K562 (cell line): ENCODE measurements around the gene GAB2. TPM values are rescaled to one million over a fixed set of nuclear protein-coding genes. Genes with fewer than 3 reads are reported as not detected.

Experiments
- ASH1L ChIP-seq: fragments of 450-650 bp; IDR thresholded peaks from 2 replicates; pipeline ENCODE4 v1.6.1; 2018; ENCODE audit warnings: borderline replicate concordance, mild to moderate bottlenecking, low read depth; ENCODE audit not compliant: partially characterized antibody
- CTBP1 ChIP-seq: fragments of 450-650 bp; IDR thresholded peaks from 2 replicates; pipeline ENCODE4 v1.6.1; 2016; ENCODE audit warnings: borderline replicate concordance
- CXXC5 ChIP-seq: fragments of 250-450 bp; sonication (Bioruptor Pico); IDR thresholded peaks from 2 replicates; pipeline ENCODE4 v1.8.0; 2022; ENCODE audit warnings: inconsistent platforms, mild to moderate bottlenecking, moderate library complexity
- HSF4 ChIP-seq: fragments of 250-450 bp; sonication (Bioruptor Pico); IDR thresholded peaks from 2 replicates; pipeline ENCODE4 v2.1.2; 2022; ENCODE audit warnings: mild to moderate bottlenecking, moderate library complexity, borderline replicate concordance
- MEF2D ChIP-seq: conservative IDR thresholded peaks from 2 replicates; pipeline ENCODE4 v1.6.1; 2016; ENCODE audit warnings: low read depth, missing genetic modification characterization, missing compliant biosample characterization
- POU5F1 ChIP-seq: fragments of 150-350 bp; IDR thresholded peaks from 2 replicates; pipeline ENCODE4 v1.6.1; 2014; ENCODE audit warnings: borderline replicate concordance, low read length, low read depth, mild to moderate bottlenecking; ENCODE audit not compliant: partially characterized antibody
- SIRT6 ChIP-seq: IDR thresholded peaks from one replicate; pipeline ENCODE4 v1.6.1; 2012; ENCODE audit warnings: low read depth, mild to moderate bottlenecking, control low read depth, inconsistent platforms, low read length, moderate library complexity
- SMAD2 ChIP-seq: fragments of 150-350 bp; IDR thresholded peaks from 2 replicates; pipeline ENCODE4 v1.6.1; 2014; ENCODE audit warnings: low read depth, mild to moderate bottlenecking, low read length
- TAF9B ChIP-seq: fragments of 450-650 bp; IDR thresholded peaks from 2 replicates; pipeline ENCODE4 v1.6.1; 2018; ENCODE audit warnings: mild to moderate bottlenecking; ENCODE audit not compliant: partially characterized antibody
- ZFP30 ChIP-seq: fragments of 250-450 bp; sonication (Bioruptor Pico); IDR thresholded peaks from 2 replicates; pipeline ENCODE4 v1.8.0; 2022; ENCODE audit warnings: moderate library complexity, mild to moderate bottlenecking, inconsistent platforms, borderline replicate concordance
- ZNF584 ChIP-seq: fragments of 200-800 bp; sonication (Bioruptor generic); IDR thresholded peaks from 2 replicates; pipeline ENCODE4 v1.6.1; 2016; ENCODE audit warnings: low read depth, mild to moderate bottlenecking, missing genetic modification characterization, missing compliant biosample characterization
- ZNF668 ChIP-seq: fragments of 250-450 bp; sonication (Bioruptor Pico); IDR thresholded peaks from 2 replicates; pipeline ENCODE4 v1.8.0; 2022; ENCODE audit warnings: mild to moderate bottlenecking, inconsistent platforms
- polyA plus RNA-seq, 8 experiments: library from polyadenylated mRNA; depleted of rRNA in 4 of 8; stranded (reverse) in 5 of 8; unstranded in 3 of 8; fragments of >200 nt; fragmentation: Nextera tagmentation in 2 of 8; fragmentation: Illumina TruSeq in 1 of 8; extraction: Ambion mirVana in 2 of 8; extraction: Trizol in 1 of 8; gene quantifications; 2 replicates each; pipeline versions ENCODE4 v1.2.1 to v1.2.3, GENCODE V29; 2011 to 2014; ENCODE audit warnings: inconsistent platforms in 1 of 8, missing spikeins in 1 of 8
- total RNA-seq, 7 experiments: library from RNA; depleted of rRNA in 6 of 7; stranded (reverse); fragments of >200 nt in 6 of 7; fragmentation: Illumina TruSeq in 2 of 7; extraction: Trizol in 2 of 7; gene quantifications; 2 replicates each; pipeline versions ENCODE4 v1.2.1 to v1.2.3, GENCODE V29; 2011 to 2021; ENCODE audit warnings: low replicate concordance in 1 of 7
- TF ChIP-seq, protein P1 (sequence below), 3 experiments: fragments of 200-800 bp in 1 of 3; sonication (Bioruptor generic) in 1 of 3; sonication (generic) in 1 of 3; formaldehyde crosslinking in 1 of 3; IDR thresholded peaks; 2 replicates each; pipeline versions ENCODE4 v1.6.1 to v1.8.0; 2016 to 2022; ENCODE audit warnings: mild to moderate bottlenecking in 2 of 3, missing compliant biosample characterization in 2 of 3, missing genetic modification characterization in 2 of 3, missing genetic modification reagents in 1 of 3
- TF ChIP-seq, protein P2 (sequence below): IDR thresholded peaks from 2 replicates; pipeline ENCODE4 v1.6.1; 2014; ENCODE audit warnings: antibody characterized with exemption
- TF ChIP-seq, protein P3 (sequence below): sonication (generic); formaldehyde crosslinking; IDR thresholded peaks from 2 replicates; pipeline ENCODE4 v1.8.0; 2022; ENCODE audit warnings: missing genetic modification reagents, mild to moderate bottlenecking, borderline replicate concordance
- TF ChIP-seq, protein P4 (sequence below): fragments of 250-450 bp; sonication (Bioruptor Pico); IDR thresholded peaks from 2 replicates; pipeline ENCODE4 v1.9.0; 2021; ENCODE audit warnings: mild to moderate bottlenecking, inconsistent platforms
- TF ChIP-seq, protein P5 (sequence below): fragments of 250-450 bp; sonication (Bioruptor Pico); IDR thresholded peaks from 2 replicates; pipeline ENCODE4 v1.4.0; 2020; ENCODE audit warnings: mild to moderate bottlenecking, moderate library complexity

The GAB2 gene
- total and polyA plus RNA-seq, 9 of the 15 experiments (the other 6 are each of a cell fraction or from before 2014, with no cell fraction given), result 2.3 to 35.2 (median 16.1) TPM

DNA sequence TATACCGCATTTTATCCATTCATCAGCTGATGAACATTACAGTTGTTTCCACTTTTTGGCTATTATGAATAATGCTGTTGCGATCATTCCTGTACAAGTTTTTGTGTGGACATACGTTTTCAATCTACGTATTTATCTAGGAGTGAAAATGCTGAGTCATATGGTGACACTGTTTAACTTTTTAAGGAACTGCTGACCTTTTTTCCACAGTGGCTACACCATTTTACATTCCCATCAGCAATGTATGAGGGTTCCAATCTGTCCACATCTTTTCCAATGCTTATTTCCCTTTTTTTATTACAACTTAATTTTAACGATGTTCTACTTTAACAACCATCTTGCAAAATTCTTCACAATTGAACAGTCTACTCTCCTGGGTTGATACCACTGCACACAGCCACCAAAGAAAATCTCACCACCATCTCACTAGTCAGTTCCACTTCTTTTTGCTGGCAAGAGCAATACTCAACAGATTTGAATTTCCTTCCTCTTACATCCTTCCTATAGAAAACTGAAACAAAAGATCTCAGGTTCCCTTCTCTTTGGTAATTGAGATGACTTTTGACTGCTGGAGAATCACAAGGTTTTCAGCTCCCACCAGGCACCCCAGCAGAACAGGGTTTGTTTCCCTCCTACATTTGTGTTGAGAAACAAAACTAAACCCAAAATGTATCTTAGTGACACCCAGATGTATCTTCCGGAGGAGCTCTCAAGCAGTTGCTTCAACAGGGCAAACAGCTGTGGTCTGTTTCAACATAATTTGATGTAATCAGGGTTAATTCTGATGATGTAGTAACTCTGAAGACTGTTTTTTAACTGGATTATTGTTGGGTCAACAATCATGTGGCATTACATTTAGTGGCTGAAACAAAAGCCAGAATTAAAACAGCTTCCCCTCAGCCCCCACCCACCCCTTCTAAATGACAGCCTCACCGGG lies 7.0 kb upstream of the GAB2 start (continued):
- TF ChIP-seq, protein P1, sequence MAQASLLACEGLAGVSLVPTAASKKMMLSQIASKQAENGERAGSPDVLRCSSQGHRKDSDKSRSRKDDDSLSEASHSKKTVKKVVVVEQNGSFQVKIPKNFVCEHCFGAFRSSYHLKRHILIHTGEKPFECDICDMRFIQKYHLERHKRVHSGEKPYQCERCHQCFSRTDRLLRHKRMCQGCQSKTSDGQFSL (CRISPR knock-in tag; IDR thresholded peaks at IDR 0.05), result no peak
- TF ChIP-seq, protein P1 (tag; IDR thresholded peaks at IDR 0.05), result no peak
- TF ChIP-seq HSF4 (CRISPR knock-in tag) (no peak), ZNF584 (CRISPR knock-in tag) (no peak), SMAD2 (no peak), POU5F1 (no peak), MEF2D (tag) (0 out of 2 replicates have a peak, but pooled peaks have one; percentile 41), TAF9B (no peak), ZNF668 (CRISPR knock-in tag) (no peak), ASH1L (no peak), CXXC5 (CRISPR knock-in tag) (no peak; the same call in none of the 2 replicates), ZFP30 (CRISPR knock-in tag) (no peak), SIRT6 (no peak), CTBP1 (no peak)
- TF ChIP-seq, protein P2, sequence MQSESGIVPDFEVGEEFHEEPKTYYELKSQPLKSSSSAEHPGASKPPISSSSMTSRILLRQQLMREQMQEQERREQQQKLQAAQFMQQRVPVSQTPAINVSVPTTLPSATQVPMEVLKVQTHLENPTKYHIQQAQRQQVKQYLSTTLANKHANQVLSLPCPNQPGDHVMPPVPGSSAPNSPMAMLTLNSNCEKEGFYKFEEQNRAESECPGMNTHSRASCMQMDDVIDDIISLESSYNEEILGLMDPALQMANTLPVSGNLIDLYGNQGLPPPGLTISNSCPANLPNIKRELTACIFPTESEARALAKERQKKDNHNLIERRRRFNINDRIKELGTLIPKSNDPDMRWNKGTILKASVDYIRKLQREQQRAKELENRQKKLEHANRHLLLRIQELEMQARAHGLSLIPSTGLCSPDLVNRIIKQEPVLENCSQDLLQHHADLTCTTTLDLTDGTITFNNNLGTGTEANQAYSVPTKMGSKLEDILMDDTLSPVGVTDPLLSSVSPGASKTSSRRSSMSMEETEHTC, result no peak
- TF ChIP-seq, protein P3, sequence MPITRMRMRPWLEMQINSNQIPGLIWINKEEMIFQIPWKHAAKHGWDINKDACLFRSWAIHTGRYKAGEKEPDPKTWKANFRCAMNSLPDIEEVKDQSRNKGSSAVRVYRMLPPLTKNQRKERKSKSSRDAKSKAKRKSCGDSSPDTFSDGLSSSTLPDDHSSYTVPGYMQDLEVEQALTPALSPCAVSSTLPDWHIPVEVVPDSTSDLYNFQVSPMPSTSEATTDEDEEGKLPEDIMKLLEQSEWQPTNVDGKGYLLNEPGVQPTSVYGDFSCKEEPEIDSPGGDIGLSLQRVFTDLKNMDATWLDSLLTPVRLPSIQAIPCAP (CRISPR knock-in tag), result no peak
- TF ChIP-seq, protein P4, sequence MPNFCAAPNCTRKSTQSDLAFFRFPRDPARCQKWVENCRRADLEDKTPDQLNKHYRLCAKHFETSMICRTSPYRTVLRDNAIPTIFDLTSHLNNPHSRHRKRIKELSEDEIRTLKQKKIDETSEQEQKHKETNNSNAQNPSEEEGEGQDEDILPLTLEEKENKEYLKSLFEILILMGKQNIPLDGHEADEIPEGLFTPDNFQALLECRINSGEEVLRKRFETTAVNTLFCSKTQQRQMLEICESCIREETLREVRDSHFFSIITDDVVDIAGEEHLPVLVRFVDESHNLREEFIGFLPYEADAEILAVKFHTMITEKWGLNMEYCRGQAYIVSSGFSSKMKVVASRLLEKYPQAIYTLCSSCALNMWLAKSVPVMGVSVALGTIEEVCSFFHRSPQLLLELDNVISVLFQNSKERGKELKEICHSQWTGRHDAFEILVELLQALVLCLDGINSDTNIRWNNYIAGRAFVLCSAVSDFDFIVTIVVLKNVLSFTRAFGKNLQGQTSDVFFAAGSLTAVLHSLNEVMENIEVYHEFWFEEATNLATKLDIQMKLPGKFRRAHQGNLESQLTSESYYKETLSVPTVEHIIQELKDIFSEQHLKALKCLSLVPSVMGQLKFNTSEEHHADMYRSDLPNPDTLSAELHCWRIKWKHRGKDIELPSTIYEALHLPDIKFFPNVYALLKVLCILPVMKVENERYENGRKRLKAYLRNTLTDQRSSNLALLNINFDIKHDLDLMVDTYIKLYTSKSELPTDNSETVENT (CRISPR knock-in tag), result no peak
- TF ChIP-seq, protein P5, sequence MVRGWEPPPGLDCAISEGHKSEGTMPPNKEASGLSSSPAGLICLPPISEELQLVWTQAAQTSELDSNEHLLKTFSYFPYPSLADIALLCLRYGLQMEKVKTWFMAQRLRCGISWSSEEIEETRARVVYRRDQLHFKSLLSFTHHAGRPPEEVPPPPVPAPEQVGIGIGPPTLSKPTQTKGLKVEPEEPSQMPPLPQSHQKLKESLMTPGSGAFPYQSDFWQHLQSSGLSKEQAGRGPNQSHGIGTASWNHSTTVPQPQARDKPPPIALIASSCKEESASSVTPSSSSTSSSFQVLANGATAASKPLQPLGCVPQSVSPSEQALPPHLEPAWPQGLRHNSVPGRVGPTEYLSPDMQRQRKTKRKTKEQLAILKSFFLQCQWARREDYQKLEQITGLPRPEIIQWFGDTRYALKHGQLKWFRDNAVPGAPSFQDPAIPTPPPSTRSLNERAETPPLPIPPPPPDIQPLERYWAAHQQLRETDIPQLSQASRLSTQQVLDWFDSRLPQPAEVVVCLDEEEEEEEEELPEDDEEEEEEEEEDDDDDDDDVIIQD (CRISPR knock-in tag), result no peak
